Activated CD4-positive, alpha-beta T cell treated with anti-CD3 and anti-CD28 coated beads, Interleukin-2, amount 10 ng/mL, durations not matched to agents 24 days and 14 days (primary cell): ENCODE data around the gene SUOX. TPM values are rescaled to one million over a fixed set of nuclear protein-coding genes. Genes with fewer than 3 reads are reported as not detected.
A peak's percentile ranks its signal among the peaks of the same experiment; 100 is the strongest.

ENCODE experiments used
- DNase-seq: peaks from one replicate; pipeline ENCODE4 v3.0.0; 2022
- H3K27ac Mint-ChIP-seq: one replicate; pipeline ENCODE4 v1.8.0; 2022; ENCODE audit warnings: mild to moderate bottlenecking, mixed read lengths
- H3K27me3 Mint-ChIP-seq: one replicate; pipeline ENCODE4 v1.8.0; 2022; ENCODE audit warnings: mixed read lengths
- H3K36me3 Mint-ChIP-seq: one replicate; pipeline ENCODE4 v1.8.0; 2022; ENCODE audit warnings: low read depth, mild to moderate bottlenecking, mixed read lengths
- H3K4me1 Mint-ChIP-seq: one replicate; pipeline ENCODE4 v1.8.0; 2021; ENCODE audit warnings: mixed read lengths
- H3K4me3 Mint-ChIP-seq: one replicate; pipeline ENCODE4 v1.8.0; 2022; ENCODE audit warnings: mild to moderate bottlenecking, moderate library complexity, mixed read lengths
- H3K9me3 Mint-ChIP-seq: one replicate; pipeline ENCODE4 v1.8.0; 2021; ENCODE audit warnings: mixed read lengths
- intact Hi-C: fragments of 100-400 bp; cut with micrococcal nuclease; formaldehyde crosslinking; loops from one replicate; pipeline ENCODE4 v1.15.1; 2023
- total RNA-seq: library from RNA; stranded (reverse); gene quantifications from 2 replicates; pipeline ENCODE4 v1.2.3, GENCODE V29; 2022

Gene SUOX
- total RNA-seq, 1 donor from 2014 or later, result 10.2 TPM

GRCh38 chr12:56017181-56017580, 20.1 kb downstream of the SUOX start:
- Mint-ChIP-seq H3K27ac (no peak overlapping the region), H3K4me3 (no peak overlapping the region), H3K9me3 (no peaks in the 10 kb centered on the region), H3K27me3 (no peaks in the 10 kb centered on the region), H3K36me3 (peaks cover 21% of the 10 kb centered on the region), H3K4me1 (peaks cover 34% of the 10 kb centered on the region)
- intact Hi-C loops, result no loop called here
- no peak for DNase-seq

DNA sequence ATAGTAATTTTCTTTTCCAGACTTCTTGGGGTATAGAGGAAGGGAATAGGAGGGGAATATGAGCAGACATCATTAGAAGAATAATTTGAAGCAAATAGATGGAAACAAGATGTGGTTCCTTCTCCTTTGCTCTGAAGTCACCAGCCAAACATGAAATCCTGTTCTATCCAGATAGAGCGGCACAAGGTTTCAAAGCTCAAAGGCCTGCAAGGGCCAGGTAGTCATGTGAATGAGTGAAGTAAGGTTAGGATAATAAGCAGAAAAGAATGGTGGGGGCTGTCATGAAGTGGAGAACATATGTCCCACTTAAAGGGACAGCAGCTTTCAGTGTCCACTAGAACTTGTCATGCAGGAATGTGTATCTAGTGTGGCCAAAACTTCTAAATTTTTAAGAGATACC, 21.3 kb downstream of the SUOX start:
- Mint-ChIP-seq H3K4me3 (no peak overlapping the region), H3K36me3 (peaks cover 18% of the 10 kb centered on the region), H3K9me3 (no peaks in the 10 kb centered on the region), H3K4me1 (peaks cover 43% of the 10 kb centered on the region), H3K27me3 (no peaks in the 10 kb centered on the region), H3K27ac (no peak overlapping the region)
- intact Hi-C loops, result no loop called here
- no peak for DNase-seq

DNA sequence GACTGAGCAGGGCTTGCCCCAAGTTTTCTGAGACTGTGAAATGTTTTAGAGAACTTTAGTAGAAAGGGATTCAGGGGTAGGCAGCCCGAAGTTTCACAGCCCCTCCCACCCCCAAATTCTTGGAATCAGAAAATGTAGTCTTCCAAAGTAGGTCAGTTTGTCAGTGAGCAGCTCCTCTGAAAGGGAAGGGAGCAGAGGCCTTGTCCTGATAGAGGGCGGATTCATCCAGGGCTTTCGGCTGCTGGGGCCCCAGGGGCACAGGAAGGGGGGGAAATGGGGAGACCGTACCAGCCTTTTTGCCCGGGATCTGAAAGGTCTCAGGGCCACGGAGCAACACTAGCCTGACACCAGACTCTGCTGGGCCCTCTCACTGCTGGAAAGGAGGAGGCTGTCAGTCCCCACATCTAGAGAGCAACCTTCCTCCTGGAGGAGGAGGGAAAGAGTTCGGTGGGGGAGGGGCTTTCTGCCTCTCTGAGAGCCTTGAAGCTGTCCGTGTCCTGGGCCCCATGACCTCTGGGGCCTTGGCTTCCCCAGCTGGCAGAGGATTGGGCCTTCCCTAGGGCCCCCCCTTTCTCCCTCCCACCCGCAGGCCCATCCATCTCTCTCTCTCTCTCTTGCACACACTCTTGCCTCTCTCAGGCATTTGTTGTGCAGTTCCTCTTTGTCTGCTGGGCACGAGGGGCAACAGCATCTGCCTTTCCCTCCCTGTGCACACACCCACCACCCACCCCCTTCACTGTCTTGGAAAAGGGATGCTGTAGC, 23.5 kb downstream of the SUOX start, which contains the start of gene IKZF4:
TSS of gene IKZF4 (plus strand) at position 621 of the 762 bp plus-strand sequence. CDS start 451 bp downstream, outside the sequence.
- H3K9me3 Mint-ChIP-seq, result no peaks in the 10 kb centered on the region
- DNase-seq, result peak; percentile 77
- H3K4me1 Mint-ChIP-seq, result peaks cover 47% of the 10 kb centered on the region
- H3K27ac Mint-ChIP-seq, result peak within 1 kb of the TSS; percentile 99
- peak within 1 kb of the TSS; percentile 100 for H3K4me3 Mint-ChIP-seq
- H3K36me3 Mint-ChIP-seq, result peaks cover 24% of the 10 kb centered on the region
- H3K27me3 Mint-ChIP-seq, result no peaks in the 10 kb centered on the region
- intact Hi-C loops, result loop anchor here (1.0 to 2.0 kb wide), 3 partner anchors 14 to 47 kb away; partner anchors contain the start of gene RPS26

DNA sequence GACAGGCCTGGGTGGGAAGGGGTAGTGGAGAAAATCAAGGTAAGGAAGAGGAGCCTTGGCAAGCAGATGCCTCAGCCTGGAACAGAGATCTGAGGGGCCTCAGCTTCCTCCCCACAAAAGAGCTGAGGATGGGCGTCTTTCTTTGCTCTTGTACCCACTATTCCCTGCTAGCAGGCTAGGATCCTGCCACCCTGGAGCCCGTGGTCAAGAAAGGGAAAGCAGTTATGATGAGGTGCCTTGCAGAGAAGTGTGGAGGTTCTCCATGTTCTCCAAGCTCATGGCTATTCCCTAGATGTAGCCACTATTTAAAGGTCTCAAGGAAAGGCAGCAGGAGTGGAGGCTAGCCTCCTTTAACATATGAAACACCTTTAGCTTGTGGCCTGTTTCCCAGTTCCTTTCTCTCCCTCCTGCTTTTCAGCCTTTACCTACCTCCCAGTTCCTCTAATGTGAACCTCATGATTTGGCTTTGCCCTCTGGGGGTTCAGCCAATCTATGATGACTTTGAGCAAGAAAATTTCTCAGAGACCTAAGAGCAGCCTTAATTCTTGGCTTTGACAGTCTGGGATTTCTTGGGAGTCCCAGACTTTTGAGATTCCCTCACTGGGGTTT, 24.9 kb downstream of the SUOX start:
- H3K4me3 Mint-ChIP-seq, result peak overlapping the region; percentile 100

GRCh38 chr12:56028511-56029165, 31.6 kb downstream of the SUOX start:
- Mint-ChIP-seq H3K4me3 (peak overlapping the region; percentile 58), H3K36me3 (peaks cover 66% of the 10 kb centered on the region), H3K27me3 (no peaks in the 10 kb centered on the region), H3K27ac (peak overlapping the region; percentile 77), H3K9me3 (no peaks in the 10 kb centered on the region), H3K4me1 (peaks cover 45% of the 10 kb centered on the region)
- no peak for DNase-seq
- intact Hi-C loops, result loop anchor here (1.0 kb wide), 2 partner anchors 13 to 32 kb away; partner anchors contain the start of gene RPS26

More for the DNA sequence above, 24.9 kb downstream of the SUOX start:
- intact Hi-C loops, result loop anchor here (1.0 to 2.0 kb wide), 3 partner anchors 15 to 49 kb away; partner anchors contain the start of gene RPS26
- no peaks in the 10 kb centered on the region for H3K27me3 Mint-ChIP-seq
- peak; percentile 69 for DNase-seq
- peak overlapping the region; percentile 99 for H3K27ac Mint-ChIP-seq
- peaks cover 29% of the 10 kb centered on the region for H3K36me3 Mint-ChIP-seq
- H3K4me1 Mint-ChIP-seq, result peaks cover 47% of the 10 kb centered on the region
- no peaks in the 10 kb centered on the region for H3K9me3 Mint-ChIP-seq

DNA sequence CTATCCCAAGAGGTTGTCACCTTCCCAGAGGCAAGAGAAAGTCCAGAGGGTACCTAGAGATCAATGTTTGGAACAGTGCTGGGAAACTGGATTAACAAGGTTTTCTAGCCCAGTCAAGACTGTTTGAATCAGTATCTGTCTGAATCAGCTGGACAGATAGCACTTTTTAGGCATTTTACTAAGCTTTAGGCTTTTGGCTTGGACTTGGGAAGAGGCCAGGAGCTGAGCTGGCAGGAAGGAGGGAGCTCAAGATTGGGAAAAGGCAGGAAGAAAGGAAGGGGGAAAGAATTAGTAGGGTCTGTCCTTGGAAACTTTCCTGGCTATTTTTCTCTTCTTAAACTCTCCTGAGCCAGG, 32.1 kb downstream of the SUOX start:
- H3K4me3 Mint-ChIP-seq, result peak overlapping the region; percentile 58
- H3K27me3 Mint-ChIP-seq, result no peaks in the 10 kb centered on the region
- H3K36me3 Mint-ChIP-seq, result peaks cover 68% of the 10 kb centered on the region
- H3K4me1 Mint-ChIP-seq, result peaks cover 42% of the 10 kb centered on the region
- H3K27ac Mint-ChIP-seq, result peak overlapping the region; percentile 77
- intact Hi-C loops, result loop anchor here (1.0 kb wide), 2 partner anchors 12 to 33 kb away; partner anchors contain the start of gene RPS26
- no peak for DNase-seq
- no peaks in the 10 kb centered on the region for H3K9me3 Mint-ChIP-seq

- Mint-ChIP-seq H3K27me3 (no peaks in the 10 kb centered on the region), H3K4me3 (no peak overlapping the region), H3K9me3 (no peaks in the 10 kb centered on the region), H3K27ac (peak overlapping the region; percentile 77), H3K36me3 (peaks cover 72% of the 10 kb centered on the region), H3K4me1 (peaks cover 43% of the 10 kb centered on the region)
- intact Hi-C loops, result loop anchor here (1.0 kb wide), 2 partner anchors 12 to 33 kb away; partner anchors contain the start of gene RPS26
- DNase-seq, result peak; percentile 86
Observed at GRCh38 chr12:56029666-56030293, 32.7 kb downstream of the SUOX start.

- peaks cover 78% of the 10 kb centered on the region for H3K36me3 Mint-ChIP-seq
- DNase-seq, result peak; percentile 64
- peak overlapping the region; percentile 56 for H3K4me3 Mint-ChIP-seq
- H3K9me3 Mint-ChIP-seq, result no peaks in the 10 kb centered on the region
- H3K27me3 Mint-ChIP-seq, result no peaks in the 10 kb centered on the region
- H3K27ac Mint-ChIP-seq, result peak overlapping the region; percentile 79
- intact Hi-C loops, result no loop called here
- peaks cover 45% of the 10 kb centered on the region for H3K4me1 Mint-ChIP-seq
Observed at GRCh38 chr12:56031987-56032386, 34.9 kb downstream of the SUOX start.

- H3K4me3 Mint-ChIP-seq, result peak overlapping the region; percentile 18
- peaks cover 63% of the 10 kb centered on the region for H3K36me3 Mint-ChIP-seq
- peaks cover 36% of the 10 kb centered on the region for H3K4me1 Mint-ChIP-seq
- H3K9me3 Mint-ChIP-seq, result no peaks in the 10 kb centered on the region
- DNase-seq, result peak; percentile 66
- intact Hi-C loops, result no loop called here
- H3K27ac Mint-ChIP-seq, result peak overlapping the region; percentile 65
- H3K27me3 Mint-ChIP-seq, result no peaks in the 10 kb centered on the region
Observed at GRCh38 chr12:56034586-56035332, 37.7 kb downstream of the SUOX start.

- no peaks in the 10 kb centered on the region for H3K27me3 Mint-ChIP-seq
- no peak overlapping the region for H3K4me3 Mint-ChIP-seq
- peak overlapping the region; percentile 38 for H3K27ac Mint-ChIP-seq
- H3K4me1 Mint-ChIP-seq, result peaks cover 43% of the 10 kb centered on the region
- no peaks in the 10 kb centered on the region for H3K9me3 Mint-ChIP-seq
- no peak for DNase-seq
- H3K36me3 Mint-ChIP-seq, result peaks cover 51% of the 10 kb centered on the region
- intact Hi-C loops, result no loop called here
Observed at GRCh38 chr12:56037161-56037560, 40.1 kb downstream of the SUOX start.

- peaks cover 43% of the 10 kb centered on the region for H3K4me1 Mint-ChIP-seq
- H3K36me3 Mint-ChIP-seq, result peaks cover 52% of the 10 kb centered on the region
Observed at GRCh38 chr12:56038022-56038655, 41.1 kb downstream of the SUOX start.

DNA sequence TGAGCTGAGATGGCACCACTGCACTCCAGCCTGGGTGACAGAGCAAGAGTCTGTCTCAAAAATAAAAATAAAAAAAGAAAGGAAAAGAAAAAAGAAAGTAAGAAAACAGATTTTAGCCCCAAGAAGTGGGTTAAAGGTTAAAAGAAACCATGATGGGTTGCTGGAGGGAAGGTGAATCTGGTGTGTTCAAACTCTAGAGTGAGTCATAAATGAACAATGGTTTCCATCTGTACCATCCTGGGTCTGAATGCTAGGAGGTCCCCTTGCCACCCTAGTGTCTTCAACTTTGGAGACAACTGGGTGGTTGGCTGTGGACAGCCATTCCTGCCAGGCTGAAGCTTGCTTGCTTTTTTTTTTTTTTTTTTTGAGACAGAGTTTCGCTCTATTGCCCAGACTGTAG, 43.1 kb downstream of the SUOX start:
- Mint-ChIP-seq H3K36me3 (peaks cover 55% of the 10 kb centered on the region), H3K27me3 (no peaks in the 10 kb centered on the region), H3K4me3 (peak overlapping the region; percentile 100), H3K9me3 (no peaks in the 10 kb centered on the region), H3K27ac (peak overlapping the region; percentile 99), H3K4me1 (peaks cover 50% of the 10 kb centered on the region)
- intact Hi-C loops, result loop anchor here (2.0 kb wide), 3 partner anchors 19 to 301 kb away; partner anchors contain the start of genes IKZF4 and SARNP
- DNase-seq, result peak; percentile 65

More at GRCh38 chr12:56038022-56038655, 41.1 kb downstream of the SUOX start:
- intact Hi-C loops, result no loop called here
- H3K9me3 Mint-ChIP-seq, result no peaks in the 10 kb centered on the region
- H3K27me3 Mint-ChIP-seq, result no peaks in the 10 kb centered on the region
- DNase-seq, result no peak
- H3K4me3 Mint-ChIP-seq, result no peak overlapping the region
- peak overlapping the region; percentile 29 for H3K27ac Mint-ChIP-seq
